Adrenal gland (tissue), 5 donors: ENCODE measurements around the gene TMEM123.

Source experiments
- CTCF ChIP-seq, 6 experiments: fragments of 450-650 bp in 4 of 6; fragments of 200-600 bp in 2 of 6; sonication (generic) in 1 of 6; IDR thresholded peaks; 1 replicate in 5 of 6; 2 replicates in 1 of 6; pipeline versions ENCODE4 v1.5.1 to v1.8.0; 2016 to 2021; ENCODE audit warnings: antibody characterized with exemption in 6 of 6, mild to moderate bottlenecking in 2 of 6, moderate library complexity in 1 of 6
- POLR2A ChIP-seq, 2 donors: fragments of 450-650 bp; IDR thresholded peaks; one replicate each; pipeline ENCODE4 v1.6.1; 2017; ENCODE audit warnings: antibody characterized with exemption in 2 of 2, mild to moderate bottlenecking in 2 of 2, moderate library complexity in 1 of 2
- donor health status: DM: no; HTN: no; CAD: no.

- TF ChIP-seq CTCF (IDR thresholded peaks at IDR 0.05) (no peak), POLR2A (IDR thresholded peaks at IDR 0.05) (no peak)
Measured at GRCh38 chr11:102458548-102458947, 6.0 kb upstream of the TMEM123 start.
